RKO (cell line): ENCODE results near the gene STRBP.

Source experiments
- DNase-seq: peaks from one replicate; pipeline ENCODE4 v3.0.0-alpha.2; 2016; ENCODE audit warnings: low spot score

Gene STRBP

DNA sequence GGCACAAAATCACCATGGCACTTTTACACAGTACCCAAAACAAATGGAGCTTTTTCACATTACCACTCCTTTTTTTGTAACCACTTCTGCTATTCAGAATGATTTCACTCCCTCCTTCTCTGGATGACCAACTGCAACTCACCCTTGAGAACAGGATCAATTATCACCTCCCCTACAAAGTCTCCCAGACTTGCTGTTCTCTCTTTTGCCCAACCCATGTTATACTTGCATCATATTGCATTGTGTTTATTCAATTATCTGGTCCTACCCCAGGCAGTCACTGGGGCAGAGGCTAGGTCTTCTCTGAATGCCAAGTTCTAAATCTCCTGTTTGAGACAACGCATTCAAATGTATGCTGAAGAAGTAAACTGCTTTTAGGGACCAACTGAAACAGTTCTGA is 139.0 kb downstream of the STRBP start:
- DNase-seq, result no peak

GRCh38 chr9:123128591-123128990 is 139.8 kb downstream of the STRBP start:
- DNase-seq, result no peak

DNA sequence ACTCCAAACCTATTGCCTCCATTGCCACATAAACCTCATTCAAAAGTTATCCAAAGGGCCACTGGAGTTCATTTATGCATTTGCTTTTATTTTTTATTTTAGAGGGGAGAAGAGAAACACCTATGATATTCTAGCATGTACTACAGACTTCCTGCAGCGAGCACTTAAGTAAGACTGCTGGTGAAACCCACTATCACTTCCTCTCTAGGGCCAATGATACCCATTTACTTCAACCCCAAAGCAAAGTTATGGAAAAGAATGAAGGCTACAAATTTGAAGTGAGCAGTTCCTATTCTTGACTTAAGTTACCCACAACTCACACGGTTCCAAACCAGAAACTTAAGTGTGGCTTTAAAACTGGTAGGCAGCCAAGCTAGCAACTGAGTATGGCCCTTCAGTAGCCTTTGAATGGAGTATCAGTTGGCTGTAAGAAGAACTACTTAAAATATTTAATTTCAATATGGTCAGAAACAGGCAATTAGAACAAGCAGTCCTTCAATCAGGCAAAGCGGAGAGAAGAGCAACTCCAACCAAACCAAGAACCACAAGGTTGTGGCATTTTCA is 140.8 kb downstream of the STRBP start:
- DNase-seq, result no peak

- DNase-seq, result no peak
These were observed 146.9 kb downstream of the STRBP start for GRCh38 chr9:123121457-123121856.

GRCh38 chr9:123120953-123121352 is 147.4 kb downstream of the STRBP start:
- DNase-seq, result no peak

DNA sequence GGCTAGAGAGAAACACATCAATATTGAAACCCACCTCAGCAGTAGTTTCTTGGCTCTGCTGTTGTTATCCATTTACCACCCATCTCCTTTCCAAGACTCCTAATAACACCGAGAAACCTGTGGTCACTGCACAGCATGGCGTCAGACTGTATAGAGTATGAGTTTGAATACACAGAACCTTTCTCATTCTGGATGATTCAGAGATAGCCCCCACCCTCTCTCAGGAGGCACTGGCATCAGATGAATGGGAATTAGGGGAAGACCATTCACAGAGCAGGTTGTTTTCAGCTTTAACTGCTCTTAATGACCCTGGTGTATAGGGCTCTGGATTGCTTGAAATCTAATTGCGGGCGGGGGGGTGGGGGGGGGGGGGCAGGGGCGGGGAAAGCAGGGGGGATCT is 148.3 kb downstream of the STRBP start:
- no peak for DNase-seq

DNA sequence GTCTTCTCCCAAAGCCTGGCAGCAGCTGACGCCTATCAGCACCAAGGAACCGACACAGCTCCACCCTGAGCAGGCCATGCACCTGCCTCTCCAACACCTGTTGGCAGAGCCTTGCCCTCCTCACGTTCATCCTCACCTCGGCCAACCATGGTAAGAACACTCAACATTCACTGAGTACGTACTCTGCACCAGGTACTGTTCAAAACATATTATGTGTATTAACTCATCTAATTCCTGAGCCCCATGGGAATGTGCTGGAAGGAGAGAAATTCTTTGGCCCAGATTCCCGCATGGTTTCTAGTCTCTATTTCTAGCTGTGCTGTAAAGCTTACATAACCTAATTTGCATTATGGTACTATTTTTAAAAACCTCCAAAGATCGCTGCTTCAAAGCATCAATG is 148.8 kb downstream of the STRBP start:
- DNase-seq, result no peak

- DNase-seq, result no peak
These were observed 152.3 kb downstream of the STRBP start for GRCh38 chr9:123116036-123116435.

DNA sequence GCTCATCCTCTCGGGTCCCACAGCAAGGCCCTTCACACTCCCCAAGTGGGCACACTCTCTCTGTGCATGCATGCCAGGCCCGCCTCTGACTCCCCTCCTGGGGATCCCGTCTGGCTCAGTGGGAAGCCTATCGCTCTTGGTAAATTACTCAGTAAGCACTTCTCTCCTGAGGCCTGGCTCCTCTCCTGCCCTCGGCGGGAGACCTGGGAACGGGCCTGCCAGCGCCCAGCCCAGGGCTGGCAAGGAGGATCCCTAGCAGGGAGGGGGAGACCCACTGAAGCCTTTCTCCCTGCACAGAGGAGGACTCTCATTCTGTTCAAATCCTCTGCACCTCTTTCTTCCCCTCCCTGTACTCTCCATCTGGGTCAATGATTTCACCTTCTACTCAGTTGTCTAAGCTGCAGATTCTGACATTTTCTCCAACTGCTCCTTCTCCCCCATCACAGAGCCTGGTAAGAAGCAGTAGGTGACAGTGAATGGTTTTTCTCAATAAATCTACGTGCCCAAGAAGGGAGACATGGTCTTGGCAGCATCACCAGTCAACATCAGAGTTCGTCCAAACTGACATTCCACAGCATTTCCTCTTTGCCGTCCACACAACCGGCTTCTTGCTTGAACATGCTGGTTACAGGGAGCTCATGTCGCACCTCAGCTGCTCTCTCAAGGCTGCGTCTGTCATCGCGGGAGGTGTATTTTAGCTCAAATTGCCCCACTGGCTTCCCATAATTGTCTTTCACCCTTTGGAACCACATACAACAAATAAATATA is 153.1 kb downstream of the STRBP start:
- no peak for DNase-seq

DNA sequence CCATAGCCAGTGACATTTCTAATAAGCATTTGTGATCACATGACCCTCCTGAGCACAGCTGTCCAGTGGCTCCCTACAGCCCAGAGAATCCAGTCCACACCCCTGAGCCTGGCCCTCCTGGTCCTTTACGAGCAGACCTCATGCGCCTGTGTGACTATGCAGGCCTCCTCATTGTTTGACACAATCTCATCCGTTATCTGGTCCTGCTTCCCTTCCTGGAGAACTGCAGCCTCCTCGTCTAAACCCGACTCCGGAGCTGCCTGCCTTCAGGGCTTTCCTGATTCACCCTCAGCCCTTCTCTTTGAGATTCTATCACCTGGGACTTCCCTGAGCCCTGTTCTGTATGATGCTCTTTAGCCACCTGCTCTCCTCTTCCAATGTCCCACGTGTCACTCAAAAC is 155.2 kb downstream of the STRBP start:
- no peak for DNase-seq

- DNase-seq, result no peak
These were observed 156.1 kb downstream of the STRBP start for GRCh38 chr9:123112015-123112975.

DNA sequence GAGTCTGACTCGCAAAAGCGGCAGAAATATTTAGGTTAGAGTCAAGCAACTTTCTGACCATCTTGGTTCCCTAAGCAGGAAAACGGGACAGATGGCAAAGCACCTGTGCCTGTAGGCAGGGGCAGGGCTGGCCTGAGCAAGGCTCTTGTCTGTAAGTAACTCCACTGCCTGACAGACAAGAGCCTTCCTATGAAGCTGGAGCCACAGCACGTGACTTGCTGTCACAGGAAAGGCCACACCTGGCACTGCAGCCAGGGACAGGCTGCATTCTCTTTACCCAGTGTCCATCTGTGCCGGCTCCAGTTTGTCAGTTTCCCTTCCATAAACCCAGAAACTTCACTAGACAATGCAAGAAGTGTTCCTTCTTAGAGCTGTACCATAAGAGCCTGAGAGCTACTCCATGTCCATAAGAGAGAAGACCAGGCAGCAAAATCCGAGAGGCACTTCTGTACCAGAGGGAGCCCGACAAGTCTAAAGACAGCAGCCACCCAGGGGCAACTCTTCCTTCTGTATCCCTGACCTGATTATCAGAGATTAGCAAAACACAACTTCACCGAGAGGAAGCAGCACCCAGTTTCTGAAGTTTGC is 156.9 kb downstream of the STRBP start:
- no peak for DNase-seq

GRCh38 chr9:123109540-123110279 is 158.7 kb downstream of the STRBP start:
- DNase-seq, result no peak

DNA sequence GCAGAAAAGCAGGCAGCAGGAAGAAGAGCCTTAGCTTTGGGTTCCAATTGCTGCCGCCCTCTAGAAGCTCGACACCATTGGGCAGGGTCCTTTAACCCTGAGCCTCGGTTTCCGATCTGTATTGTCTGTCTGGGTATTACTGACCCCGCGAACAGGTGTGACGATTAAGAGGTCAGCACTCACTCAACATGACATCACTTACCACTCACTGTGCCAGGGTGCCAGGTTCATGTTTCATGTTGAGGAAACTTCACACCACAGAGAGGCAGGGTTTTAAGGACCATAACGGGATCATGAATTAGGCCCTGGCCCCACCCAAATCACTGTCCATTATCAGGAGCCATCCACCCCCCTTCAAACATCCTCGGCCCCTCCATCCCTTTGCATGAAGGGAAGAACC is 159.4 kb downstream of the STRBP start:
- no peak for DNase-seq

- DNase-seq, result no peak
These were observed 160.6 kb downstream of the STRBP start for GRCh38 chr9:123107639-123108285.

DNA sequence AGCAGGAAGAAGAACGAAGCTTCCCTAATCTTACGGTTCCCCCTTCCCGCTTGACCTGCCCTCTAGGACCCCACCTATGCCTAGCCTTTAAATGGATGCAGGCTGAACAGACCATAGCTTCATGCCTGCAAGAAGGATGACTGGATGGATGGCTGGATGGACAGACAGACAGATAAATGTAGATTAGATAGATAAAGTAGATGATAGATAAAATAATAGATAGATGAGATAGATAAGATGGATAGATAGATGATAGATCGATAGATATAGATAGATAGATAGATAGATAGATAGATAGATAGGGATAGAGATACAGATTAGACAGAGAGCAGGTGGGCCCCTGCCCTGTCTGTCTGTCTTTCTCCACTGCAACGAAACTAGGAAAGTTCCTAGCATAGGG is 162.9 kb downstream of the STRBP start:
- DNase-seq, result no peak

GRCh38 chr9:123104807-123105206 is 163.6 kb downstream of the STRBP start:
- DNase-seq, result no peak

- DNase-seq, result no peak
These were observed 165.8 kb downstream of the STRBP start for GRCh38 chr9:123102375-123103113.

- no peak for DNase-seq
These were observed 168.8 kb downstream of the STRBP start for GRCh38 chr9:123099548-123099947.

GRCh38 chr9:123099042-123099441 is 169.3 kb downstream of the STRBP start:
- no peak for DNase-seq

GRCh38 chr9:123098096-123098459 is 170.3 kb downstream of the STRBP start:
- no peak for DNase-seq
